G401.6 (cell line): Measurements from ENCODE around the gene ALOXE3.
A peak's percentile ranks its signal among the peaks of the same experiment; 100 is the strongest.
"Not testable (repeated sequence)": the region's sequence is repeated elsewhere in the genome, so short reads cannot be mapped to it uniquely, and the experiment has no call there.

Experiments used
- FAIRE-seq: peaks from 2 replicates; lab custom pipeline; 2012; peaks lifted over from hg19 to GRCh38; lab: Jason Lieb, UNC

ALOXE3 gene

GRCh38 chr17:8121681-8122421 is 3.5 kb upstream of the ALOXE3 start:
- FAIRE-seq = no peak

- no peak for FAIRE-seq
Observed at GRCh38 chr17:8121407-8121680, 3.0 kb upstream of the ALOXE3 start.

GRCh38 chr17:8120520-8121406 is 2.4 kb upstream of the ALOXE3 start:
- no peak for FAIRE-seq

GRCh38 chr17:8119581-8120519 is 1.5 kb upstream of the ALOXE3 start:
- peak; percentile 97 for FAIRE-seq

GRCh38 chr17:8118769-8119580 is 661 bp upstream of the ALOXE3 start:
- FAIRE-seq = peak; percentile 82

GRCh38 chr17:8117367-8117979 is 841 bp downstream of the ALOXE3 start:
- no peak for FAIRE-seq

GRCh38 chr17:8116776-8117175 is 1.5 kb downstream of the ALOXE3 start:
- no peak for FAIRE-seq

GRCh38 chr17:8110907-8111306 is 7.4 kb downstream of the ALOXE3 start:
- no peak for FAIRE-seq

GRCh38 chr17:8110456-8110804 is 7.9 kb downstream of the ALOXE3 start:
- FAIRE-seq = no peak

GRCh38 chr17:8109661-8110455 is 8.5 kb downstream of the ALOXE3 start:
- no peak for FAIRE-seq

- FAIRE-seq = no peak
Observed at GRCh38 chr17:8108972-8109660, 9.2 kb downstream of the ALOXE3 start.

GRCh38 chr17:8106980-8107379 is 11.3 kb downstream of the ALOXE3 start:
- not testable (repeated sequence) for FAIRE-seq

- FAIRE-seq = no peak
Observed at GRCh38 chr17:8105957-8106398, 12.3 kb downstream of the ALOXE3 start.

GRCh38 chr17:8104911-8105310 is 13.4 kb downstream of the ALOXE3 start:
- no peak for FAIRE-seq

- FAIRE-seq = no peak
Observed at GRCh38 chr17:8103549-8103948, 14.8 kb downstream of the ALOXE3 start.

GRCh38 chr17:8101721-8102120 is 16.6 kb downstream of the ALOXE3 start:
- FAIRE-seq = no peak

- FAIRE-seq = no peak
Observed at GRCh38 chr17:8100763-8101162, 17.6 kb downstream of the ALOXE3 start.

GRCh38 chr17:8100111-8100510 is 18.2 kb downstream of the ALOXE3 start:
- no peak for FAIRE-seq

- no peak for FAIRE-seq
Observed at GRCh38 chr17:8096541-8096940, 21.8 kb downstream of the ALOXE3 start.

- FAIRE-seq = no peak
Observed at GRCh38 chr17:8095361-8095760, 23.0 kb downstream of the ALOXE3 start.
